ENCODE data around the gene PLXDC1.

The PLXDC1 gene

GRCh38 chr17:39178536-39178935 is 27.1 kb upstream of the PLXDC1 start:
- Histone ChIP-seq H3K4me1 (ENCODE audit: insufficient read depth, insufficient read length) (peaks cover 5% of the 10 kb centered on the region), H3K9me3 (ENCODE audit: insufficient read depth, low read length) (no peaks in the 10 kb centered on the region), H3K9ac (ENCODE audit: insufficient read length, low read depth) (no peak overlapping the region), H3K36me3 (ENCODE audit: insufficient read depth, insufficient read length, low read length) (peaks cover 55% of the 10 kb centered on the region), H3K27me3 (ENCODE audit: insufficient read depth, insufficient read length) (no peaks in the 10 kb centered on the region), H3K4me3 (ENCODE audit: insufficient read length, low read depth) (no peak overlapping the region)
- DNase-seq (ENCODE audit: low read depth, low spot score) = no peak
- no peak for TF ChIP-seq YY1 (IDR thresholded peaks at IDR 0.05; ENCODE audit: insufficient read depth, insufficient read length)
- no peak for TF ChIP-seq ZNF274 (IDR thresholded peaks at IDR 0.05; ENCODE audit: low read depth, low read length)
- TF ChIP-seq SUZ12 (IDR thresholded peaks at IDR 0.05; ENCODE audit: extremely low read depth, insufficient read depth, insufficient read length) = no peak

- Histone ChIP-seq H3K9me3 (ENCODE audit: insufficient read depth, low read length) (no peaks in the 10 kb centered on the region), H3K9ac (ENCODE audit: insufficient read length, low read depth) (no peak overlapping the region), H3K4me3 (ENCODE audit: insufficient read length, low read depth) (no peak overlapping the region), H3K4me1 (ENCODE audit: insufficient read depth, insufficient read length) (peaks cover 10% of the 10 kb centered on the region), H3K27me3 (ENCODE audit: insufficient read depth, insufficient read length) (no peaks in the 10 kb centered on the region), H3K36me3 (ENCODE audit: insufficient read depth, insufficient read length, low read length) (peaks cover 50% of the 10 kb centered on the region)
- no peak for DNase-seq (ENCODE audit: low read depth, low spot score)
- no peak for TF ChIP-seq ZNF274 (IDR thresholded peaks at IDR 0.05; ENCODE audit: low read depth, low read length)
- TF ChIP-seq YY1 (IDR thresholded peaks at IDR 0.05; ENCODE audit: insufficient read depth, insufficient read length) = no peak
- TF ChIP-seq SUZ12 (IDR thresholded peaks at IDR 0.05; ENCODE audit: extremely low read depth, insufficient read depth, insufficient read length) = no peak
These were observed 25.8 kb upstream of the PLXDC1 start for GRCh38 chr17:39177256-39177655.

- H3K9ac ChIP-seq (ENCODE audit: insufficient read length, low read depth) = no peak overlapping the region
- peaks cover 10% of the 10 kb centered on the region for H3K4me1 ChIP-seq (ENCODE audit: insufficient read depth, insufficient read length)
- TF ChIP-seq ZNF274 (IDR thresholded peaks at IDR 0.05; ENCODE audit: low read depth, low read length) (no peak), YY1 (IDR thresholded peaks at IDR 0.05; ENCODE audit: insufficient read depth, insufficient read length) (no peak), SUZ12 (IDR thresholded peaks at IDR 0.05; ENCODE audit: extremely low read depth, insufficient read depth, insufficient read length) (no peak)
- no peak for DNase-seq (ENCODE audit: low read depth, low spot score)
- H3K9me3 ChIP-seq (ENCODE audit: insufficient read depth, low read length) = no peaks in the 10 kb centered on the region
- peaks cover 44% of the 10 kb centered on the region for H3K36me3 ChIP-seq (ENCODE audit: insufficient read depth, insufficient read length, low read length)
- no peak overlapping the region for H3K4me3 ChIP-seq (ENCODE audit: insufficient read length, low read depth)
- H3K27me3 ChIP-seq (ENCODE audit: insufficient read depth, insufficient read length) = no peaks in the 10 kb centered on the region
These were observed 24.3 kb upstream of the PLXDC1 start for GRCh38 chr17:39175695-39176093.

- H3K9ac ChIP-seq (ENCODE audit: insufficient read length, low read depth) = peak overlapping the region; percentile 44
- H3K36me3 ChIP-seq (ENCODE audit: insufficient read depth, insufficient read length, low read length) = peaks cover 43% of the 10 kb centered on the region
- H3K4me1 ChIP-seq (ENCODE audit: insufficient read depth, insufficient read length) = peaks cover 11% of the 10 kb centered on the region
- no peak overlapping the region for H3K4me3 ChIP-seq (ENCODE audit: insufficient read length, low read depth)
- H3K27me3 ChIP-seq (ENCODE audit: insufficient read depth, insufficient read length) = no peaks in the 10 kb centered on the region
- DNase-seq (ENCODE audit: low read depth, low spot score) = peak; percentile 68
- TF ChIP-seq SUZ12 (IDR thresholded peaks at IDR 0.05; ENCODE audit: extremely low read depth, insufficient read depth, insufficient read length) (no peak), ZNF274 (IDR thresholded peaks at IDR 0.05; ENCODE audit: low read depth, low read length) (no peak), YY1 (IDR thresholded peaks at IDR 0.05; ENCODE audit: insufficient read depth, insufficient read length) (no peak)
- H3K9me3 ChIP-seq (ENCODE audit: insufficient read depth, low read length) = no peaks in the 10 kb centered on the region
These were observed 23.7 kb upstream of the PLXDC1 start for GRCh38 chr17:39174920-39175694.

GRCh38 chr17:39173526-39174274 is 22.3 kb upstream of the PLXDC1 start:
- H3K9ac ChIP-seq (ENCODE audit: insufficient read length, low read depth) = no peak overlapping the region
- peaks cover 17% of the 10 kb centered on the region for H3K4me1 ChIP-seq (ENCODE audit: insufficient read depth, insufficient read length)
- H3K36me3 ChIP-seq (ENCODE audit: insufficient read depth, insufficient read length, low read length) = peaks cover 38% of the 10 kb centered on the region
- no peak overlapping the region for H3K4me3 ChIP-seq (ENCODE audit: insufficient read length, low read depth)
- TF ChIP-seq SUZ12 (IDR thresholded peaks at IDR 0.05; ENCODE audit: extremely low read depth, insufficient read depth, insufficient read length) = no peak
- TF ChIP-seq ZNF274 (IDR thresholded peaks at IDR 0.05; ENCODE audit: low read depth, low read length) = no peak
- no peak for TF ChIP-seq YY1 (IDR thresholded peaks at IDR 0.05; ENCODE audit: insufficient read depth, insufficient read length)
- H3K27me3 ChIP-seq (ENCODE audit: insufficient read depth, insufficient read length) = no peaks in the 10 kb centered on the region
- DNase-seq (ENCODE audit: low read depth, low spot score) = no peak
- no peaks in the 10 kb centered on the region for H3K9me3 ChIP-seq (ENCODE audit: insufficient read depth, low read length)

GRCh38 chr17:39173080-39173479 is 21.6 kb upstream of the PLXDC1 start:
- Histone ChIP-seq H3K4me1 (ENCODE audit: insufficient read depth, insufficient read length) (peaks cover 17% of the 10 kb centered on the region), H3K36me3 (ENCODE audit: insufficient read depth, insufficient read length, low read length) (peaks cover 37% of the 10 kb centered on the region), H3K27me3 (ENCODE audit: insufficient read depth, insufficient read length) (no peaks in the 10 kb centered on the region), H3K4me3 (ENCODE audit: insufficient read length, low read depth) (no peak overlapping the region), H3K9me3 (ENCODE audit: insufficient read depth, low read length) (no peaks in the 10 kb centered on the region), H3K9ac (ENCODE audit: insufficient read length, low read depth) (no peak overlapping the region)
- no peak for TF ChIP-seq SUZ12 (IDR thresholded peaks at IDR 0.05; ENCODE audit: extremely low read depth, insufficient read depth, insufficient read length)
- no peak for TF ChIP-seq ZNF274 (IDR thresholded peaks at IDR 0.05; ENCODE audit: low read depth, low read length)
- TF ChIP-seq YY1 (IDR thresholded peaks at IDR 0.05; ENCODE audit: insufficient read depth, insufficient read length) = no peak
- no peak for DNase-seq (ENCODE audit: low read depth, low spot score)

- H3K4me3 ChIP-seq (ENCODE audit: insufficient read length, low read depth) = no peak overlapping the region
- no peak overlapping the region for H3K9ac ChIP-seq (ENCODE audit: insufficient read length, low read depth)
- H3K9me3 ChIP-seq (ENCODE audit: insufficient read depth, low read length) = no peaks in the 10 kb centered on the region
- H3K27me3 ChIP-seq (ENCODE audit: insufficient read depth, insufficient read length) = no peaks in the 10 kb centered on the region
- H3K36me3 ChIP-seq (ENCODE audit: insufficient read depth, insufficient read length, low read length) = peaks cover 26% of the 10 kb centered on the region
- H3K4me1 ChIP-seq (ENCODE audit: insufficient read depth, insufficient read length) = peaks cover 17% of the 10 kb centered on the region
- TF ChIP-seq ZNF274 (IDR thresholded peaks at IDR 0.05; ENCODE audit: low read depth, low read length) (no peak), SUZ12 (IDR thresholded peaks at IDR 0.05; ENCODE audit: extremely low read depth, insufficient read depth, insufficient read length) (no peak), YY1 (IDR thresholded peaks at IDR 0.05; ENCODE audit: insufficient read depth, insufficient read length) (no peak)
- no peak for DNase-seq (ENCODE audit: low read depth, low spot score)
These were observed 20.5 kb upstream of the PLXDC1 start for GRCh38 chr17:39171933-39172332.

Data from NT2/D1 (cell line).